NCI-H187 treated with DMSO at 0.1 percent for 48 hours (cell line): ENCODE results near the gene RAG2.

ENCODE experiments used
- DNase-seq: peaks from one replicate; lab custom pipeline; 2025; lab: John Stamatoyannopoulos, UW

Gene RAG2

DNA sequence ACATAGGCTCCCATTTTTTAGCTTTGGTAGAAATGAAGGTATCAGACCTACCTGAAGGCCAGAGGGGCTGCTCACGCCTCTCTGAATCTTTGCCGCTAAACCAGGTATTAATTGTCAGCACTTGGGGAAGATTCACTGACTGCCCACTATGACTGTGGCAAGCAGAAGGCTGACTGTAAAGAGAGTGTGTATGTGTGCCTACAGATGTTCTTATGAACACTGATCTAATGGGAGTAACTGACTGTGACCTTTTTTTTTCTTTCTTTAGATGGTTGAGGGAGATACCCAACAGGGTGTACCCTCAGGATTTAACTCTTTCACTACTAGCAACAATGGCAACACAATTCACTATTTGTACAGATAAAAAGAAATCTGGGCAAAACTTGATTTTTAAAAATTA is at the start of gene RAG2:
RAG2 (minus strand) TSS at position 186 of the 400 bp plus-strand sequence. CDS start 4,068 bp downstream, outside the sequence.
- no peak for DNase-seq

DNA sequence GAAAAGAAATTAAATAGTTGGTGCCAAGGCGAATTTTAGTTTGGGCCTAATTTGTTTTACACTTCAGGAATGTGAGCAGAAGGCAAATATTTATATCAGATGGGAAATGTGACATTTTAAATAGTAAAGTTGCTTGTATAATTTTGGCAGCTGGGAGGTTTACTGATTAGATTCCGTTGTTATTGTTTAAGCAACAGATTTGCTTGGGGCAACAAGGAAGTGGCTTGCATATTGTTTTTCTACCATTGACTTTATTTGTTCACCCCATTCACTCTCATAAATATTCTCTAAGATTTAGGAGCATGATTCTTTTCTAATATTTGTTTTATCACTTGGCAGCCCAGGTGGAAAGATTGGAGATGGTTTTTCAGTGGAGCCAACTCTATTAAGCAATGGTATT is 40.5 kb upstream of the RAG2 start:
- no peak for DNase-seq

DNA sequence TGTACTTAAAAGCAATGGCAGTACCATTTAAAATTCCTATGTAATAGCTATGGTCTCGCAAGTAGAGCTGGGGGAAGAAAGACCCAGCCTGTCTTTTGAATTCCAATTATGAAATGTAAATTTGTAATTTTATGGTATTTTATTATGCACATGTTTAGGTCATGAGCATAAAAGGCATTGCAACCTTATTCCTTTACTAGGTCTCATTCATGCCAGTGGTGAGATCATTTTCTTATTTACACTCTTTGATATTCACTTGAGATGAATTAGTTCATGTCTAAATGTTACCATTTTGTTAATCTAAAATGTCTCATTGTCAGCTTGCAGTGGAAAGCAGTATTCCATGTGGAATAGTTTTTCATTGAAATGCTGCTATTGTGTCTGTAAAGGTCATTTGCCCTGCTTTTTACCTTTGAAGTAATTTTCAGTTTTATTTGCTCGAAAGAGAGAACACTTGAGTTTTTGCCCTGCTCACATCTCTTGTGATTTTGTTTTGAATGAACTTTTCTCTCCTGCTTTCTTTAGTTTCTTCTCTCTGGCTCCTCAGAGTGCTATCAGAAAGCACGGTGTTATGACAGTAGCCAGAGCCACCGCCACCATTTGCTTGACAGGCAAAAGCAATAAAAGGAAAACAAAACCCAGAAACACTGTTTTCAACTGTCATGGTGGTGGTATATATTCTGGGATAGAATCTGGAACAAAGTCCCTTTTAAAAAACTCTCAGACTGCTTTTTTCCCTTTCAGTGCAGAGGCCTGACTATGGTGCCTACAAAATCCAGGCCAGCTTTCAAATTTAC is 37.2 kb upstream of the RAG2 start:
- no peak for DNase-seq

DNA sequence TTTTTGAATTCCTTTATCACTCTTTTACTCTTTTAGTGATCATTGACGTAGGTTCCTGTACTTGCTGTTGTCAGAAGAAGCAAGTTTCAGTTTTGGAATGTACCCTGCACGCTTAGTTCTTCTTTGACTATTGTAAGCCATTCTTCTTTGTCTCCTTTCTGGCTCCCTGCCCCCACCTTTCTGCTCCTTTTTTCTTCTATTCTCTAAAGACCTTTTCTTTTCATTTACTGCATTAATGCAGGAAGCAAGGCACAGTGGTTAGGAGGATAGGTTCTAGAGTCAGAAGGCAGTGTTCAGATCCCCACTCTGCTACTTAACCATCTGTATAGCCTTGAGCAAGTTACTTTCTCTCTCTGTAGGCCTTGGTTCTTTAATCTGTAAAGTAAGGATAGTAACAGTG is 33.7 kb upstream of the RAG2 start:
- DNase-seq: no peak

DNA sequence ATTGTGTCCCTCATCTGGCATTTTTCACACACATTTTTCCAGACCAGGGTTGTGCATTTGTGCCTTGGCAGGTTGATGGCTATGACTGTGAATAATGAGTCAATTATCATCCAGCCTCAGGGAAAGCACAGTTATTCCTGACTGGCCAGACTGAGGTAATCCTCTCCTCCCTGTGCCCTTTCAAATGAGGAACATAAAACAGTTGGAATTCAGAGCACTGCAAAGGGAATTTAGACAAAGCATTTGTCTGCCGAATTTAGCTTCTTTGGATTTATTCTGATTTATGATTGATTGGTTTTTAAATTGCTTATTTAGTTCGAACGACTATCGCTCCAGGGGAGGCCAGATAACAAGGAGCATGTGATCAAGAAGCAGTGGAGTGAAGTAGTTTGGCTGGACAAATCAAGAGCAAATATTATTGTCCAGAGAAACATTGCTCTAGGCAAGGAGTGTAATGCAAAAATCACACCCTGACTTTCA is 30.8 kb upstream of the RAG2 start:
- no peak for DNase-seq

DNA sequence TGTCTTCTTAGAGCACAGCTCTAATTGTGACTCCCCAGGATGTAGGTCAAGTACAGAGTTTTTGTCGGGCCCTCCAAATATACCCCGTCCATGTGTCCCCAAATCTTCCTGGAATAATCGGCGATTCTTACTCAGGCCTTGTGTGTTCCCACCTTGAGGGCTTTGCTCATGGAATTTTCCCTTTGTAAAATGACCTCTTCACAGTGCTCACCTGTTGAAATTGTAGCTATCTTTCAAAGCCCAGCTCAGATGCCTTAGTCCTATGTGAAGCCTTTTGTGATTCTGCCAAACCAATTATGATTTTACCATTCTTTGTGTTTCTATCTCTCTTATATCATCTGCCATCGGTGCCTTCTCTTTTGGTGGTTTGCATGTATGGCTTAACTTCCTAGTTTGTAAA is 30.1 kb upstream of the RAG2 start:
- DNase-seq: no peak

DNA sequence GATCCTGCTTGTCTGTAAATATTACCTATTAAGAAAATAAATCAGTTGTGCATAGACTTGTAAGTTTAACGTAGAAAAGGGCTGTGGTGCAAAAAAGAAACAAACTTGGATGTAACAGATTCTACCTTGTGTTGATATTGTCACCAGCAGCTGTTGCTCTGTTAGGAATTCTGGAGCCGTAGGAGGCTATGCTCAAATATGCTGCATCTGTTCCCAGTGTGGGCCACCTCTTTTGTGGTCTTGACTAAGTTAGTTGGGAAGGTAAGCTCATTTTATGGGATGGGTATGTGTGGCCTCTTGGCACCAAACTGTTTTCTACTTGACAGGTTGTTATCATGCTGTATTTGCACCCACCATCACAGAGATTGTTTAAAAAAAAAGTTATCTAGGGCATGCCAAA is 29.4 kb upstream of the RAG2 start:
- DNase-seq: no peak

DNA sequence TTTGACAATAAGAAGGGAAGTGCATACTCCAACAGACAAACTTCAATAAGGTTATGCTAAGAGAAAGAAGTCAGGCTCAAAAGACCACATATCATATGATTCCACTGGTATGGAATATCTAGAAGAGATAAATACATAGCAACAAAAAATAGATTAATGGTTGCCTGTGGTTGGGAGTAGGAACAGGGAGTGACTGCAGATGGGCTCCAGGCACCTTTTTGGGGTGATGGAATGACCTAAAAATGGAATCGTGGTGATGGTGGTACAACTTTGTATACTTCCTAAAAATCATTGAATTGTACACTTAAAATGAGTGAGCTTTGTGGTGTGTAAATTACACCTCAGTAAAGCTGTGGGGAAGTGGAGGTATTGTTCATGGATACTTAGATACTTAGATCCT is 29.0 kb upstream of the RAG2 start:
- no peak for DNase-seq

DNA sequence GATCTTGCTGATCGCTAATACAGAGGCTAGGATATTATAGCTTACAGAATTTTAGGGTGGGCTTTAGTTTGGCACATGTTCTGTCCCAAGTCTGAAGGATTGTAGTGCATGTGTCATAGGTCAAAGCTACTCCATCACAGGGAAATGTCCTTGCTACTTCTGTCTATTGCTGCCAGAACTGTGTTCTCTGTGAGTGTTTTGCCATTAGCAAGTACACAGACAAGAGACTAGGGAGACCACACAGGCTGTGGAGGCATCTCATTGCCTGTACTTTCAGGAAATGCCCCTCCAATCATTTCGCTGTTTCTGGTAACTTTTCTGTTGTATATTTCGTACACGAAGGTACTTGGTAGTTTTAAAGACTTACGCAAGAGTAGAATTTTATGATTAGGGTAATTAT is 25.5 kb upstream of the RAG2 start:
- no peak for DNase-seq

DNA sequence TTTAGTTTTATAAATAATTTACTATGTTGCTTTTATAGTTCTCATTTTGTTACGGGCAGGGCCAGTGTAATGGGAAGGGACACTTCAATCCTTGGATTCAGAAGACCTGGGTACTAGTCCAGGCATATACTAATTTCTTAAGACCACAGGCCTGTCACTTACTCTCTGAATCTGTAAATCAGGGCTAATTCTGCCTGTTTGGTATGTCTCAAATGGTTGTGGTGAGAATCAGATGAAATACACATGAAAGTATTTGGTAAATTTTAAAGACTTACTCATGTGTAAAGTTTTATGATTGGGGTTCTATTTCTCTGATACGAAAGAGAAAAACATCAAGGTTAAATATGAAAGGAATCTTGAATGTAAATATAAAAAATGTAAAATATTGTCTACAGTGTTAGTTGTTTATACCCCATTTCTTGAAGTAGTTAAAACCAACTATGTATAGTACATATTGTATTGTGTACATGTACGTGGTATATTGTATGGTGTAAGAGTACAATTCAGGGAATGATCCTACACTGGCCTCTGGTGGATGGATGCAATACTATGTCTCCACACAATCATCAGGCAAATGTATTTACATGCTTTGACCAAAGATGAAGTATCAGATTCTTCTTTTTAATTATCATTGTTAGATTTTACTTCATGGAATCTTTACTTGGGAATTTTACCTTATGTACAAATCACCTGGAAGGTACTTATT is 24.5 kb upstream of the RAG2 start:
- DNase-seq: no peak

DNA sequence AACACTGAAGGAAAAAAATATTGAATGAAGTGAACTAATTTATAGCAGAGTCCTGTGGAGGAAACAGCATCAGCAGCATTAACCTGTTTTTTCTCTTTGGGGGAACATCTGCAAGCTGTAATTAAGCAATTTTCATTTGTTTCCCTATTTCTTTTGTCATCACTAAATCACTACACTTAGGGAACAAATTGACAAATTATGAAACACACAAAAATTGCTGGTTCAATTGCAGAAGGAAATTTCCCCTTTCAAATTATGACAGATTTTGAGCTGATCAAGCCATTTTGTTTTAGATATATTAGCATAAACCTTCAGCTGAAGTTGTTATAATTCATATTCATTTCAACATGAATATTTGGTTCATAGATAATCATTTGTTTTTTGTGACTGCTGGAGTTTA is 22.2 kb upstream of the RAG2 start:
- no peak for DNase-seq

DNA sequence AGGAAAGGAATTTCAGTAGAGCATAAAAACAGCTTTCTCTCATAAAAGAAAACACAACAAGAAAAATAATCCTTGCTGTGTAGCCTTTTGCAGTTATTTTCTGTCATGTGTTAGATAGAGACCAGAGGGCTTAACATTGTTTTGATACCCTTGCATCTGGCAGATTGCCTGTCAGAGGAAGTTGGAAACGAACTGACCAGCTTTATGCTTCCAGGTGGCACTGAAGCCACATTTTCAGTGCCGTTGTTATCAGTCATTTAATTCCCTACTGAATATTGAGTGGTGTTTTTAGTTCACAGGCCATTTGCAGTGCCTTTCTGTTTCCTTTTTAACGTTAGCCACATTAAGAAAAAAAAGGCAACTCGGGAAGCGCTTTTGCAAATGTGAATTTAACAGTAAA is 21.5 kb upstream of the RAG2 start:
- no peak for DNase-seq

DNA sequence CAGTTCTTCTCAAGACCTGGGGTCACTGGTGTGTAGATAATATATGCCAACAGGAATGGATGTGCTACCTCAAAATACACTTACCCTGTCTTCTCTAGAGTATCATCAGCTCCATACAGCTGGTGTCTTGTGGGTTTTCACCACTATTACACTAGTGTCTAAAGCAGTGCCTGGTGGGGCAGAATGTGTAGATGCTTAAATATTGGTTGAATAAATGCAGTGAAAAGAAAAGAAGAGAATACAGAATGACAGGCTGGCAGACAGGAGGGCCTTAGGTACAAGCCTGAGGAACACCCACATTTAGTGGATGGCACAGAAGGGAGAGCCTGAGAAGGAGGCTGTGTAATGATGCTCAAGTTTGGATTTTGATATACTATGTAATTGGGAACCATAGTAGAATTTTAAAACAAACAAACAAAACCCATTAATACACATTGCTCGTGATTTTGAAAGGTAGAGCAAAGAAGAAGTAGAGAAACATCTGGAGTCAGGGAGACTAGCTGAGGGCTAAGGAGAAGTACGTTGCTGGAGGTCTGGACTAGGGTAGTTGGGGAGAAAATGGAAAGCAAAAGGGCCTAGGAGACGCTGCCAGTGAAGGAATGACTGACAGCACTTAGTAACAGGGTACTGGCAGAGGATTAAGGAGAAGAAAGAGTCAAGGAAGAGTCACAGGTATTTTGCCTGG is 20.5 kb upstream of the RAG2 start:
- no peak for DNase-seq

DNA sequence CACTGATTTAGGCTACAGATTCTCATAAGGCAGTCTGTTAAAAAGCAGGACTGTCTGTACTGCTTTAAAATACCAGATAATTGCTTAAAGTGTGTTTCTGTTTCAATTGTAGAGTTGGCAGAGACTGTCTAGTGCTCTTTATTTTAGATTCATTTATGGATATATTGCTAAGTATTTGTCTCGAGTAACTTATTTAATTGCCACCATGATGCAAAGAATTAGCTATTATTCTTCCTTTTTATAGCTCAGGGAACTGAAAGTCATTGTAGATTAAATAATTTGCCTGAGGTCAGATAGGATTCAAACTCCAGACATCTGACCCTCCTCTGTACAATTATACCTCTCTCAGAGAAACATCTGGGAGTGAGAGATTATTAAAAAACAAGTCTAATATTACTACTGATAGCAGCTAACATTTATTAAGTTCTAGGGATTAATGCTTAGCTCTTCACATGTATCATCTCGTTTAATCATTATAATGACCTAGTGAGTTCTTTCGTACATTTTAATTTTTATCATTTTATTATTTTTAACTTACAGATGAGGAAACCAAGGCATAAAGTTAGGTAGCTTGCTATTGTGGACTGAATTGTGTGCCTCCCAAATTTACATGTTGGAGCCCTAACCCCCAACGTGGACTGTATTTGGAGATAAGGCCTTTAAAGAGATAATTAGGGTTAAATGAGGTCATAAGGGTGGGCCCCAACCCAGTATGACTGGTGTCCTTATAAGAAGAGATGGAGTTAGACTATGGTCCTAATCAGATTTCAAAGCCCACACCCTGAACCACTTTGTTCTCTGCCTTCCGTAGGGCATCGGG is 19.7 kb upstream of the RAG2 start:
- DNase-seq: no peak

DNA sequence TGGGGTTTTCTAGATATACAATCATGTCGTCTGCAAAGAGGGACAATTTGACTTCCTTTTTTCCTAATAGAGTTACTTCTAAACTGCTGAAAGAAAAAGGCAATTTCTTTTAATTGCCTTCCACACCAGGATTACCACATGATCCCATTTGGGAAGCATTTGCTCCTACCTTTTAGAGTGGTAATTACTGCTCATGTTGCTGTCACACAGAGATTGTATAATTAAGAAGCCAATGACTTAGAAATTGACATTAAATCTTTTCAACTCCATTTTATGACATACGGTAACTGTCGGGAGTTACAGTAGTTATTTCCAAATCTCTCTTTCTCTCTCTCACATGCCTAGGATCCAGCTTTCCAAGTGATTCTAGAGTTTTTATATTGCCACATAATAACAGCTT is 17.8 kb upstream of the RAG2 start:
- no peak for DNase-seq

DNA sequence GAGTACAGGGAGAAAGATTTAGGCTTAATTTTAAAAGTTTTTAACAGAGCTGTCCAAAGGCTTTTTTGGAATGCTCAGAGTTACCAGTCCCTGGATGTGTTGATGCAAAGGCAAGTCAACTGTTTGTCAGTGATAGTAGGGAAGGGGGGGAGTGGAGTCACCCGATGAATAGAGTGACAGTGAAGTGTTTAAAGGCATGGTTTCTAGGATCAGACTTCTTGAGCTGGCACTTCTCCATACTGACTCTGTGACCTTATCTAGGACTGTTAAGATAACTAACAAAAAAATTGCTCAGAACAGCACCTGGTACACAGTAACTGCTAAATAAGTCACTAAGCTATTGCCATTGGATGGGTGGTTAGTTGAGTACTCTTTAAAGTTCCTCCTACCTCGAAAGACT is 11.3 kb upstream of the RAG2 start:
- no peak for DNase-seq

DNA sequence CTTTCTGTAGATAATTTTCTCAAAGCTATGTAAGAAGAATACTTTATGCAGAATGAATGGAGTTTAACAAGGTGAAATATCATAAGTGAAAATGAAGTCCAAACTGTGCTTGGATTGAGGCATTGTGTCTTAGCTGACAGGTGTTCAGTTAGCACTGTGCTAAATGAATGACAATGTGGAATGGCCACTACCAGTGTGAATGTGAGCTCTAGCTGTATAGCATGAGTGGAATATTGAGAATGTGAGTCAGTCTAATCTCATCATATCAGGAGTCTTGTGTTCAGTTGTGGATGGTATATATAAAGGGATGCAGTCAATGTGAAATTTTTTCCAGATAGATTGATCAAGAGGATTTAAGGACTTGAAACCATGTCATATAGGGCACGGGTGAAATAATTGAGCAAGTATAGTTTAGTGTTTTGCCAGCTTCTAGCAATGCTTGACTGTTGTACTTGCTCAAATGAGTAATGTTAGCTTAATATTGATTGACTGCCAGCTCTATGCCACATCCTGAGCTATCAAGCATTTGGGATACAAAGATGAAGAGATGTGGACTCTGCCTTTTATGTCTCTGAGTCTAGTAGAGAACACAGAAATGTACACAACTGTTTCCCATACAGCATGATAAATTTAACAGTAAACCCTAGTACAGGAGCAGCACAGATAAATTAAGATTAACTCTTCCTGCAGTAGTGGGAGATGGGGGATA is 10.6 kb upstream of the RAG2 start:
- no peak for DNase-seq

DNA sequence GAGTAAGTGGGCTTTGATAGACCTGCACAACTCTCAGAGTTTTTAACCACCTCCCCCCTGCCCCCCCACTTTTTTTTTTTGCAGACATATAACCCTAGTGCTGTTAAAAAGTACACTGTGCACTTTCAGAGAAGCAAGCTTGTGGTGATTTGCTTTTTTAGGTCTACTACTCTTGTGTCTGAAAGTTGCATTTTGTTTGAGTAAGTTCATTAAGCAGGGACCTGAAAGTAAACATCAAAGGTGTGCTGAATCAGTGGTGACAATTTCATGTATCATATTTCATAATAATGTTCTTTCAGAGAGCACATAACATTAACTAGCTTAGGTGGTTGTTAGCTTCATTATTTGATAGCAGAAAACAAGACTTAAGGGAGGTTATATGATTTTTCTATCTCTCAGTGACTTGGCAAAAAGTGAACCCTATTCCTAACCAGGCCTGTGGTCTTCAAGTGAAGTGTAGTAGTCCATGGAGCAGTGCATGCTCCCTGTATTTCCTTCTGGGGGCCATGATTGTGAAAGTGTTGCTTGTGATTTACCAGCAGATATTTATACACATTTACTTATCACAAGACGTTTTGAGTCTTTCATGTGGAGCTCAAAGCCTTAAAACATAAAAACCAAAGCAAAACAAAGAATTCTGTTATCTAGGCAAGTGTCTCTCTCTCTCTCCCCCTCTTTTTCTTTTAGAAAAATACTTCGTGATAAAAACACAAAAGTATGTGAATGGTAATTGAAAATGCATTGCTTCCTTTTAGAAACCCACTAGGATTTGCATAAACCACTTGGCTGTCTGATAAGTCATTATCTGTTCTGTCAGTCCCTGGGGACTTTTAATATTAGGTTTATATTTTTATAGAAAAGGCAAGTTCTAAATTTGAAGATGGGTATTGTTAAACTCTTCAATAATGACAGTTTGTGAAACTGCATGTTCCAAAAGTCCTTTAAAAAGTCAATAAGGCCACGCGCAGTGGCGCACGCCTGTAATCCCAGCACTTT is 7.5 kb upstream of the RAG2 start:
- no peak for DNase-seq

DNA sequence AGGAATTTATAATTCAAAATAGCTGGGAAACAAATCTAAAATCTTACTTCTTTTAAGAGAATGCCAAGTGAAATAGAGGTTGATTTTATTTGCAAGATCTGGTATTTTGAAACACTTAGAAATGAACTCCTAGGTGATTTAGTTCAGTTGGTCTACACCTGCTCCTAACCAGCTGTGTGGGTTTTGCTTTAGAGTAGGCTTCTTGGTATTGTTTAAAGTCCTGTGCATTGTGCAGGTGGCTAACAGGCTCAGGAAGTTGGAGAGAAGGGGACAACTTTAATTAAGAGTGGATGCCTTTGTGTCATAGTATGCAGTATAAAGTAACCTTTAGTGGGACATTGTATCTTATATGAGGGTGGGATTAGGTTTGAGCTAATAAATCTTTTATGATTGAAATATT is 4.1 kb upstream of the RAG2 start:
- DNase-seq: no peak

DNA sequence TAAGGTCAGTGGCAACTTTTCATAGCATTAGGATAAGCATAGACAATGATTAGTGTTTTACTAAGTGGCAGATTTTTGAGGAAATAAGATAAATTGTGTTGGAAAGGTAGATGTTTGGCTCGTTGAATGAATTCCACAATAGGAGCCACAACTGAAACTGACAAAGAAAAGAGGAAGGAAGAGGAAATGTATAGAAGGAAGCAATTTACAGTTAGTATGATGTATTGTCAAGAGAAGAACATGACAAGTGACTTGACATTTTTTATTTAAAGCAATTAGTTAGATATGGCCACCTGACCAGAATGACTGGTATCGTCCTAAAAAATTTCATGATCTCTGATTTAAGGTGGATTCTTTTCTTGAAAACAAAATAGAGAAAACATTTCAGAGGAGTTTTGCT is 3.1 kb upstream of the RAG2 start:
- DNase-seq: no peak
